Measurements from ENCODE around the gene CDNF. TPM values are rescaled to one million over a fixed set of nuclear protein-coding genes. Genes with fewer than 3 reads are reported as not detected.
A peak's percentile ranks its signal among the peaks of the same experiment; 100 is the strongest.

Gene CDNF
- total RNA-seq, 2 experiments from 2014 or later = 3.2 to 3.7 TPM

DNA sequence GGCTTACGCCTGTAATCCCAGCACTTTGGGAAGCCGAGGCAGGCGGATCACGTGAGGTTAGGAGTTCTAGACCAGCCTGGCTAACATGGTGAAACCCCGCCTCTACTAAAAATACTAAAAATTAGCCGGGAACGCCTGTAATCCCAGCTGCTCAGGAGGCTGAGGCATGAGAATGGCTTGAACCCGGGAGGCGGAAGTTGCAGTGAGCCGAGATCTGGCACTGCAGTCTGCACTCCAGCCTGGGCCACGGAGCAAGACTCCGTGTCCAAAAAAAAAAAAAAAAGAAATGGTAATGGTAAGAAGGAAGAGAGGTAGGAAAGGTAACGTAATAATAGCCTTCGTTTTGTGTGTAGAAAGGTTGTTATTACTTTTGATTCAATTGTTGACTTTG, 1.5 kb upstream of the CDNF start:
- Histone ChIP-seq H3K9me3 (ENCODE audit: control insufficient read depth in 1 of 2, insufficient read depth in 1 of 2, low read length in 2 of 2) (no peaks in the 10 kb centered on the region), H3K4me1 (ENCODE audit: insufficient read depth, low read length) (peaks cover 21% of the 10 kb centered on the region), H3K27me3 (ENCODE audit: control insufficient read depth in 1 of 2, insufficient read depth in 2 of 2, low read length in 2 of 2) (no peaks in the 10 kb centered on the region), H3K27ac (ENCODE audit: low read depth in 1 of 2, low read length in 2 of 2) (no peak overlapping the region), H3K4me3 (ENCODE audit: low read length) (peak overlapping the region; percentile 97), H3K36me3 (ENCODE audit: insufficient read depth, low read length) (peaks cover 37% of the 10 kb centered on the region)
- Mint-ChIP-seq H3K27me3 (no peaks in the 10 kb centered on the region), H3K27ac (peak overlapping the region; percentile 90), H3K36me3 (ENCODE audit: low read depth) (peaks cover 53% of the 10 kb centered on the region), H3K9me3 (no peaks in the 10 kb centered on the region), H3K4me1 (ENCODE audit: low read depth) (peaks cover 32% of the 10 kb centered on the region), H3K4me3 (peak overlapping the region; percentile 99)
- ChIA-PET POLR2A (interaction anchor here (0.7 to 4.9 kb wide), 7 partner anchors 9 to 268 kb away, joined by 3 to 63 read pairs (median 8); partner anchors contain the start of gene SUV39H2), CTCF (no interaction called here)
- DNase-seq (no peak), ATAC-seq (ENCODE audit: poor library complexity) (no peak)
- TF ChIP-seq, protein P1, sequence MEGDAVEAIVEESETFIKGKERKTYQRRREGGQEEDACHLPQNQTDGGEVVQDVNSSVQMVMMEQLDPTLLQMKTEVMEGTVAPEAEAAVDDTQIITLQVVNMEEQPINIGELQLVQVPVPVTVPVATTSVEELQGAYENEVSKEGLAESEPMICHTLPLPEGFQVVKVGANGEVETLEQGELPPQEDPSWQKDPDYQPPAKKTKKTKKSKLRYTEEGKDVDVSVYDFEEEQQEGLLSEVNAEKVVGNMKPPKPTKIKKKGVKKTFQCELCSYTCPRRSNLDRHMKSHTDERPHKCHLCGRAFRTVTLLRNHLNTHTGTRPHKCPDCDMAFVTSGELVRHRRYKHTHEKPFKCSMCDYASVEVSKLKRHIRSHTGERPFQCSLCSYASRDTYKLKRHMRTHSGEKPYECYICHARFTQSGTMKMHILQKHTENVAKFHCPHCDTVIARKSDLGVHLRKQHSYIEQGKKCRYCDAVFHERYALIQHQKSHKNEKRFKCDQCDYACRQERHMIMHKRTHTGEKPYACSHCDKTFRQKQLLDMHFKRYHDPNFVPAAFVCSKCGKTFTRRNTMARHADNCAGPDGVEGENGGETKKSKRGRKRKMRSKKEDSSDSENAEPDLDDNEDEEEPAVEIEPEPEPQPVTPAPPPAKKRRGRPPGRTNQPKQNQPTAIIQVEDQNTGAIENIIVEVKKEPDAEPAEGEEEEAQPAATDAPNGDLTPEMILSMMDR (IDR thresholded peaks at IDR 0.05) = no peak
- intact Hi-C loops (cut with DNase I, micrococcal nuclease) = loop anchor here (1.0 to 10.0 kb wide), 8 partner anchors 40 to 1254 kb away; partner anchors contain the start of genes DCLRE1C (in 1 of the 2), PRPF18 (in 1 of the 2) and RPP38 (in 1 of the 2)

DNA sequence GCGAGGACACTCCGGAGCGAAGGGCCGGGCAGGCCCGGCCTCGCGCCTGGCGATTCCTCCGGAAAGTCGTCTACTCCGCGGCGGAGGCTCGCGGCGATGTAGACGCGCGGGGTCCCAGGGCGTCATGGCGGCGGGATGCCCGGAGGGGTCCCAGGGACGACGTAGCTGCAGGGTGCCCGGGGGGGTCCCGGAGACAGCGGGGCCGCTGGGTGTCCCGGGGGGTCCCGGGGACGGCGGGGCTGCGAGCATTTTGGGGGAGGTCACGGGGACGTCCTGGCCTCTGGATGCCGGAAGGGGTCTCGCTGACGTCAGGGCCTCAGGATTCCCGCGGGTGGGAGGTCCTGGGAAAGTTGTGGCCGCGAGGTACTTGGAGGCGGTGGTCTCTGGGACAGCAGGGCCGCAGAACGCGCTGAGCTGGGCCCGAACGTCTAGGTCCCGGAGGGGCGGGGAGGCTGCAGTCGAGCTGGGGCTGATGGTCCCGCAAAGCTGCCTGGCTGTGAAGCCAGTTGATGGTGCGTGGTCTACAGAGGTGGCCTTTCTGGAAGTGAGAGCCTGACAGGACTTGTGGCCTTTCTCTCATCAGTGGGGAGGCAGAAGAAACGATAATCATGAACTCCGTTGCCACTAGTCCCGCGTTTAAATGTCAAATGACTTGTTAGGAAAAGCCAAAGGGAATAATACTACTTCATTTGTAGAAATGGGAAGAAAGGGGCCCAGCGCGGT, 906 bp upstream of the CDNF start:
- H3K27ac ChIP-seq (ENCODE audit: low read depth in 1 of 2, low read length in 2 of 2) = peak overlapping the region; percentile 84 to 88
- Mint-ChIP-seq H3K27me3 (no peaks in the 10 kb centered on the region), H3K4me3 (peak overlapping the region; percentile 99), H3K4me1 (ENCODE audit: low read depth) (peaks cover 32% of the 10 kb centered on the region), H3K27ac (peak overlapping the region; percentile 90), H3K9me3 (no peaks in the 10 kb centered on the region), H3K36me3 (ENCODE audit: low read depth) (peaks cover 48% of the 10 kb centered on the region)
- ChIA-PET POLR2A (interaction anchor here (0.7 to 4.9 kb wide), 39 partner anchors 9 to 1537 kb away, joined by 3 to 63 read pairs (median 6); partner anchors contain the start of genes DCLRE1C, MEIG1, RPP38 and SEPHS1), CTCF (interaction anchor here (0.8 to 1.1 kb wide), 3 partner anchors 16 to 329 kb away, joined by 3 to 4 read pairs (median 3); no protein-coding TSS in a partner anchor)
- ATAC-seq (ENCODE audit: poor library complexity) (peak; percentile 2), DNase-seq (peak in 11 of 14 experiments; percentile 1 to 57 (median 15))
- H3K4me1 ChIP-seq (ENCODE audit: insufficient read depth, low read length) = peaks cover 21% of the 10 kb centered on the region
- intact Hi-C loops (cut with DNase I, micrococcal nuclease) = loop anchor here (1.0 to 10.0 kb wide), 8 partner anchors 41 to 1254 kb away; partner anchors contain the start of genes DCLRE1C (in 1 of the 2), PRPF18 (in 1 of the 2) and RPP38 (in 1 of the 2)
- peak overlapping the region; percentile 97 for H3K4me3 ChIP-seq (ENCODE audit: low read length)
- no peaks in the 10 kb centered on the region for H3K9me3 ChIP-seq (ENCODE audit: control insufficient read depth in 1 of 2, insufficient read depth in 1 of 2, low read length in 2 of 2)
- H3K27me3 ChIP-seq (ENCODE audit: control insufficient read depth in 1 of 2, insufficient read depth in 2 of 2, low read length in 2 of 2) = no peaks in the 10 kb centered on the region
- TF ChIP-seq, protein P1 (IDR thresholded peaks at IDR 0.05) = no peak
- peaks cover 32% of the 10 kb centered on the region for H3K36me3 ChIP-seq (ENCODE audit: insufficient read depth, low read length)

DNA sequence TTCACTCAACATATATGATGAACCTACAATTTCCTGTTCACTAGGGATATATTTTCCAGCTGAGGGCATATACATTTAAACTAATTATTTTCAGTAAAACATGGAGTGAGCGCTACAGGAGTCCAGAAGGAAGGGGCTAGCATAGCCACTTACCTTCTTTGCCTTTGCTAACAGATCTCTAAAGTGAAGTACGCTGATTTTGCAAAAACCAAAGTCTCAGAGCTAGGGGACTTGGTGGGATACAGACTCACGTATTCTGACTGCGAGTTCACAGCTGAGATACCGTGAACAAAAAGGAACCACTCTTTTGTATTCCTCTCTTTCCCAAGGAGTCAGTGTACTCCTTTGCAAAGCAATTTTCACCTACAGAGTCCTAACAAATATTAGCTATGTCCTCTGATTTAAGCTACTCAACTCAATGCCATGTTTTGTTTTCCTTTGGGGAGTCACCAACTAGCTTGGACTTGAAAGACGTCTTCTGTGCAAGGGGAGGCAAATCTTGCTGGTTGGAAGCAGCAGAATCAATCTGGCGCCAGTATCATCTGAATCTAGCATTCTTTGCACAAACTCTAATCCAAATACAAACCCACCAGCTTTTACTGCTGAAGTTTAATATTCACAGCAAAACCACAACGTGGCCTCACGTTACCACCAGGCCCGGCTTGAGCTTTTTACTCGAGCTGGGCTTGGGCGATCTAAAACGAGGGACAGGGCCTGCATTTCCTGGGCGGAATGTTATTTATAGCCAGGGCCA, 657 bp downstream of the CDNF start:
- DNase-seq (peak in 2 of 14 experiments; percentile 8 to 12), ATAC-seq (ENCODE audit: poor library complexity) (no peak)
- intact Hi-C loops (cut with DNase I, micrococcal nuclease) = loop anchor here (5.0 to 10.0 kb wide), 6 partner anchors 115 to 1252 kb away; partner anchors contain the start of genes DCLRE1C (in 1 of the 2), PRPF18 (in 1 of the 2) and RPP38 (in 1 of the 2)
- H3K4me3 ChIP-seq (ENCODE audit: low read length) = peak overlapping the region; percentile 97
- Mint-ChIP-seq H3K27ac (peak overlapping the region; percentile 90), H3K36me3 (ENCODE audit: low read depth) (peaks cover 36% of the 10 kb centered on the region), H3K27me3 (no peaks in the 10 kb centered on the region), H3K4me1 (ENCODE audit: low read depth) (peaks cover 32% of the 10 kb centered on the region), H3K4me3 (peak overlapping the region; percentile 99), H3K9me3 (no peaks in the 10 kb centered on the region)
- H3K27me3 ChIP-seq (ENCODE audit: control insufficient read depth in 1 of 2, insufficient read depth in 2 of 2, low read length in 2 of 2) = no peaks in the 10 kb centered on the region
- ChIA-PET POLR2A (interaction anchor here (0.5 to 4.9 kb wide), 42 partner anchors 11 to 1535 kb away, joined by 3 to 63 read pairs (median 5); partner anchors contain the start of genes DCLRE1C, MEIG1, PRPF18 and RPP38), CTCF (interaction anchor here (0.6 to 1.5 kb wide), 11 partner anchors 14 to 1050 kb away, joined by 3 to 8 read pairs (median 3); no protein-coding TSS in a partner anchor)
- H3K4me1 ChIP-seq (ENCODE audit: insufficient read depth, low read length) = peaks cover 21% of the 10 kb centered on the region
- no peaks in the 10 kb centered on the region for H3K9me3 ChIP-seq (ENCODE audit: control insufficient read depth in 1 of 2, insufficient read depth in 1 of 2, low read length in 2 of 2)
- H3K27ac ChIP-seq (ENCODE audit: low read depth in 1 of 2, low read length in 2 of 2) = peak overlapping the region; percentile 84 to 88
- H3K36me3 ChIP-seq (ENCODE audit: insufficient read depth, low read length) = peaks cover 16% of the 10 kb centered on the region
- TF ChIP-seq, protein P1 (IDR thresholded peaks at IDR 0.05) = no peak

Data from CD4-positive, alpha-beta T cell (primary cell).